GM19455 (cell line): Measurements from ENCODE around the gene DUSP8.
"Not testable (repeated sequence)": the region's sequence is repeated elsewhere in the genome, so short reads cannot be mapped to it uniquely, and the experiment has no call there.

Experiments used
- ATAC-seq: cut with Tn5 transposase; IDR thresholded peaks from one replicate; pipeline ENCODE4 v1.9.1; 2021; ENCODE audit not compliant: unreplicated experiment

The DUSP8 gene

GRCh38 chr11:1572197-1573076 is at the start of gene DUSP8:
Gene DUSP8 (minus strand): TSS chr11:1572271. CDS start chr11:1565826, 6,445 bp downstream.
- no peak for ATAC-seq

GRCh38 chr11:1619449-1619848 is 47.4 kb upstream of the DUSP8 start:
- no peak for ATAC-seq

DNA sequence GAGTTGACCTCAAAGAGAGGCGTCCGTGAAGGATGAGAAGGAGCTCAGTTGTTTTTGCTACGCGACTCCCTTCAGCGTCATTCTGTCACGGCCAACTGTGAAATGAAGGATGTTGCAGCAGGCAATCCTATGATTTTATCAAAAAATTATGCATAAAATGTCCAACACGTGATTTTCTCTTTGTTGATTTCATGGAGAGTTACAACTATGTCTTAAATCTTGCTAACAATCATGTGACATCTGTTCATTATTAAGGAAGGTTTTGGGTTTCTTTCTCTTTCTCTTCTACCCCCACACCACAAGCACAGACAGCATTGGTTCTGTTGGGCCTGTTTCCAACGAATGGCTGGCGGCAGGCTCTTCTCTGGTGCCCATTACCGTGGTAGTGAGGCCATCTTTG is 46.2 kb upstream of the DUSP8 start:
- no peak for ATAC-seq

DNA sequence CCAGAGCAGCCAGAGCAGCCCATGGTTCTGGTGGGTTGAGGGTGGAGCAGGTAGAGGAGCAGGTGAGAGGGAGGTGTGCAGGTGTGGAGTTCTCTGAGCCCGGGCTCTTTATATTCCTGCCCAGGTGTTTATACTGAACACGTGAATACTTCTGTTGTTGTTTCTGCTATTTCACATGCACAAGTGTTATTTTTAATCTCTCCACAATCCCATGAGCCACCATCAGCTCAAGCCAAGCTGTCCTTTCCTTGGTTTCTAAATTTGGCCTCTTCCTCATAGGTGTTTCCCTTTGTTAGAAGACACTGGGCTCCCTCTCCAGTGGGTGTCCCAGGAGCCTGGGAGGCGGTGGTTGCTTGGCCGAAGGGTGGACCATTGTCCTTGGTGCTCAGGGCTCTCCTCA is 36.3 kb upstream of the DUSP8 start, which contains the start of gene KRTAP5-3:
TSS of gene KRTAP5-3 (minus strand) at position 101 of the 400 bp plus-strand sequence. CDS start at position 23, 78 bp downstream.
- no peak for ATAC-seq

- ATAC-seq: not testable (repeated sequence)
These were observed 35.8 kb upstream of the DUSP8 start for GRCh38 chr11:1607901-1608300.

DNA sequence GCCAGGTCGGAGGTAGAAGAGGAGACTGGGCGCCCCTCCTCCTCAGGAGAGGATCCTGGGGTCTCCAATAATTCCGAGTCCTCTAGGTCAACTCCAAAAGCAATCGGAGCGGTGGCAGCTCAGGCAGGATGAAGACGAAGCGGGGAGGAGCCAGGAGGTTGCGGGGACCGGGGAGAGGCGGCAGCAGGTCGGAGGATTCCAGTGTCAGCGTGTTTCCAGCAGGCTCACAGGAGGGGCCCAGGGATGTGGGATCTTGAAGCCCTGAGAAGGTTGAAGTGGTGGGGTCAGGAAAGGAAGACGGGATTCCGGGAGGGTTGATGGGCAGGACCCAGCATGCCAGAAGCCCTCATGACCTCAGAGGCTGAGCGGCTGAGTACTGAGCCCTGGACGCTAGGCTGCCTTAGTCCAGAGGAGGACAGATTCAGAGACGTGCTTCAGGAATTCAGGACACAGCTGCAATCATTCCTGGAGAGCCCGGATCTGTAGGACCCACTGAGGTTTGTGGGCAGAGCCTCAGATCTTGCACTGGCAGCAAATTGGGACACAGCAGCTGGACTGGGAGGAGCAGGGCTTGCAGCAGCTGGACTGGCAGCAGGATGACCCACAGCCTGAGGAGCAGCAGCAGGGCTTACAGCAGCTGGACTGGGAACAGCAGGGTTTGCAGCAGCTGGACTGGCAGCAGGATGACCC is 35.2 kb upstream of the DUSP8 start:
- ATAC-seq: not testable (repeated sequence)

- not testable (repeated sequence) for ATAC-seq
These were observed 33.9 kb upstream of the DUSP8 start for GRCh38 chr11:1605923-1606322.

DNA sequence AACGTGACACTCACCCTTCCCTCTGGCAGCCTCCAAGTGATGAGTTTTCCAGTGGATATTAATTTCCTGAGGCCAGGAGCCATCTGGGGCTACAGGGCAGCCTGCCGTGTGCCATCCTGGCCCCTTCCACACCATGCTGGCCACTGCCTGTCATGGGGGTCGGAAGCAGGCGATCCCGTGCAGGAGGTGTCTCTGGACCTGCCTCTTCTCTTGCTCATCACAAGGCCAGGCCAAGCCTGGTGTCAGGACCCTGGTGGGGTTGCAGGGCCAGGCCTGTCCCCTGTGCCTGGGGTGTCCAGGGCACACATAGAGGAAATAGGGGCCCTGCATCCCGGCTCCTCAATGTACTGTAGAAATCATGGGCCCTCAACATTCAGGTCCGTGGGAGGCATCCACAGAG is 32.6 kb upstream of the DUSP8 start:
- no peak for ATAC-seq

GRCh38 chr11:1604181-1604580 is 32.1 kb upstream of the DUSP8 start:
- no peak for ATAC-seq

DNA sequence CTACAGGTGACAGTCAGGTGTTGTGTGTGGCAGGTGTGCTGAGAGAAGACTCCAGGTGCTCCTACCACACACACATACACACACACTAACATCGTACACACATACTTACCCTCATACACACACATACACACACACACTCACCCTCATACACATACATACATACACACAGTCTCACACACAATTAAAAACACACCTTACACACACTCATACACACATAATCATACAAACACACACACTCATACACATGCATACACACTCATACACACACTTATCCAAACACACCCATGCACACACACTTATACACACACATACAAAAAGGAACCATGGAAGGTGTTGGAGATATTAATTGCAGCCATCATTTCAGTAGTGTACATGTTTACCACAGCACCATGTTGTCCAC is 31.6 kb upstream of the DUSP8 start:
- no peak for ATAC-seq

- ATAC-seq: not testable (repeated sequence)
These were observed 29.6 kb upstream of the DUSP8 start for GRCh38 chr11:1601663-1602062.

DNA sequence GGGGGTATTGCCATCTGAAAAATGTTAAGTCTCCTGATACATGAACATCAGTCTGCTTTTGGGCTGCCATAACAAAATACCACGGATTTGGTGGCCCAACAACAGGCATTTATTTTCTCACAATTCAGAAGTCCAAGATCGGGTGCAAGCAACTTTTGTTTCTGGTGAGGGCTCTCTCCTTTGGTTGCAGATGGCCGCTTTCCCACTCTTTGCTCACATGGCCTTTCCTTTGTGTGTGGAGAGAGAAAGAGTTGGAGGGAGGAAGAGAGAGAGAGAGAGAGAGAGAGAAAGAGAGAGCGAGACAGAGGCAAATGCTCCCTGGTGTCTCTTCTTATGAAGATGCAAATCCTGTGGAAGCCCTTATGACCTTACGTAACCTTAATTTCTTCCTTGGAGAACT is 28.6 kb upstream of the DUSP8 start:
- no peak for ATAC-seq

DNA sequence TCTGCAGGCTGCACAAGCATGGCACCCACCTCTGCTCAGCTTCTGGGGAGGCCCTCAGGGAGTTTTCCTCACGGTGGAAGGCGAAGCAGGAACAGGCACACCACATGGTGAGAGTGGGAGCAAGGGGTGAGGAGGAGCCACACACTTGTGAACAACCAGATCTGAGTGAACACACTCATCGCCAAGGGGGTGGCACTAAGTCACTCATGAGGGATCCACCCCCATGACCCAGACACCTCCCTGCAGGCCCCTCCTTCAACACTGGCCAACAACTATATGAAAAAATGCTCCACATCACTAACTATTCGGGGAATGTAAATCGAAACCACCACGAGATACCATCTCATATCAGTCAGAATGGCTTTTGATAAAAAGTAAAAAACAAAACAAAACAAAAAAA is 26.7 kb upstream of the DUSP8 start:
- ATAC-seq: no peak

GRCh38 chr11:1598406-1598805 is 26.3 kb upstream of the DUSP8 start:
- not testable (repeated sequence) for ATAC-seq

DNA sequence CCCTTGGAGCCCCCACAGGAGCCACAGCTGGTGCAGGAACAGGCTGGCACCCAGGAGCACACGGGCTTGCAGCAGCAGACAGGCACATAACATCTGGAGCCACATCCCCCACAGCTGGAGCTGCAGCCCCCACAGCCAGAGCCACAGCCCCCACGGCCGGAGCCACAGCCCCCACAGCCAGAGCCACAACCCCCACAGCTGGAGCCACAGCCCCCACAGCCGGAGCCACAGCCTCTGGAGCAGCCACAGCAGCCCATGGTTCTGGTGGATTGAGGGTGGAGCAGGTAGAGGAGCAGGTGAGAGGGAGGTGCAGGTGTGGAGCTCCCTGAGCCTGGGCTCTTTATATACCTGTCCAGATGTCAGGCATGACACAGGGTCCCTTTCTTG is 25.9 kb upstream of the DUSP8 start, which contains the start of gene KRTAP5-2:
TSS of gene KRTAP5-2 (minus strand) at position 301 of the 387 bp plus-strand sequence. CDS start at position 257, 44 bp downstream.
- ATAC-seq: no peak

- ATAC-seq: no peak
These were observed 25.4 kb upstream of the DUSP8 start for GRCh38 chr11:1597331-1597993.

- ATAC-seq: not testable (repeated sequence)
These were observed 24.6 kb upstream of the DUSP8 start for GRCh38 chr11:1596576-1597121.

DNA sequence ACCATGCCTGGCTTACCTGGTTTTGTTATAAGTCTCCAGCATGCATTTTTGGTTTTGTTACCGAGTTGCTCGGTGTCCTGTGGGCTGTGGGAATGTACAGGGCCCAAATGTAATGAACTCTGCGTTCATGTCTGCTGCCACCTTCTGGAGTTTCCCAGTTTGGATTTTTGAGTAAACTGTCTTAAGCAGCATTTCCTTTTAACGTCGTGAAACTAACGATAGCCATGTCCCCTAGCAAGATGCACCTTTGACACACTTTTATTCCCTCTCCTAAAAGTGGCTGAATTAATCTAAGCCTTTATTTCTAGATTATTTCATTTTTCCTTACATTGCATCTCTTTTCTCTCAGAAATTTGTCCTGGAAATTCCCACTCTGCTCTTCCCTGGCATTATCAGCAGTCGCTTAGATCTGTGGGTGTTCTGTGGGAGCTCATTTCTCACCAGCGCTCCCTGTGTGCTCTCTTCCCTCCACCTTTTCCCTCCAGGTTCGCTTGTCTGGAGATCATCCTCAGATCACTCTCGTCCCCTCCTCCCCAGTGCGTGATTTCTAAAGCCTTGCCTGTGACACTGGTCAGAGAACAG is 24.0 kb upstream of the DUSP8 start:
- not testable (repeated sequence) for ATAC-seq

- ATAC-seq: no peak
These were observed 20.6 kb upstream of the DUSP8 start for GRCh38 chr11:1592628-1593027.

DNA sequence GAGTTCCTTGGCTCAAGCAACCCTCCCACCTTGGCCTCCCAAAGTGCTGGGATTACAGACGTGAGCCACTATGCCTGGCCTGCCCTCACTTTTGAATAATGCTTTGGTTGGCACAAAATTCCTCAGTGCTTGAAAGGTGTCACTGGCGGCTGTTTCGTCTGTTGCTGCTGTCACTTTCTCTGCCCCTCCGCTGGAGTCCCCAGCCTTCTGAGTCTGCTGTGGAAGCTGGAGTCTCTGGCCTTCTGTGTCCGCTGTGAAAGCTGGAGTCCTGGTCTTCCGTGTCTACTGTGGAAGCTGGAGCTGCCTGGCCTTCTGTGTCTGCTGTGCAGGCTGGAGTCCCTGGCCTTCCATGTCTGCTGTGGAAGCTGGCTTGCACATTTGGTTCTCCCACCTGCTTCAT is 17.9 kb upstream of the DUSP8 start:
- ATAC-seq: no peak
